Measurements from ENCODE around the gene SIAH3. TPM values are rescaled to one million over a fixed set of nuclear protein-coding genes. Genes with fewer than 3 reads are reported as not detected.

Gene SIAH3
- total RNA-seq, 1 experiment from 2014 or later: not detected

DNA sequence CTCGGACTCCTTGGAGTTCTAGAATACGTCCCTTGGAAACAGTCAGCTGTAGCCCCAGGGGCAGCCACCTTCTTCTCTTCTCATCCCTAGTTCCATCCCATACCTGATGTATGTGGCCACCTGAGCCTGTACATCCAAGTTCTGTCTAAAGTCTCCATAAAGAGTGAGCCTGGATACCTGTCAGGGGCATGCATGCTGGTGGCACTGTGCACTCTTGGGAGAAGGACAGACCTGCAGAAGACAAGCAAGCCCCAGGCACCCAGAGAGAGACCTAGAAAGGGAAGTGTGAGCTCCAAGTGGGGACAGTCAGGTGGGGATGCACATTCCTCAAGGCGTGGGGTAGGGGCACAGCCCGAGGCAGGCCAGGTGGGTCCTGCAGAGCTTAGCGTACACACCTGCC, 21.4 kb downstream of the SIAH3 start:
- Histone ChIP-seq H3K4me1 (ENCODE audit: insufficient read depth, low read length) (peaks cover 6% of the 10 kb centered on the region; the same call in 1 of the 2 replicates), H3K14ac (ENCODE audit: insufficient read depth, low read length) (no peak overlapping the region), H2BK120ac (ENCODE audit: low read depth, low read length, poor library complexity, severe bottlenecking) (no peak overlapping the region), H4K8ac (replicated peaks; ENCODE audit: insufficient read length, low read depth, low read length) (no peak overlapping the region), H3K18ac (ENCODE audit: insufficient read length, low read depth, low read length) (no peak overlapping the region), H2BK12ac (ENCODE audit: insufficient read length, low read depth, low read length) (no peak overlapping the region), H2BK5ac (ENCODE audit: insufficient read length, low read length) (no peak overlapping the region), H3K9me3 (ENCODE audit: control insufficient read depth, low read depth, low read length) (no peaks in the 10 kb centered on the region), H4K91ac (ENCODE audit: insufficient read length, low read depth, low read length) (no peak overlapping the region), H2BK15ac (ENCODE audit: low read depth, low read length) (no peak overlapping the region), H3K79me2 (ENCODE audit: insufficient read depth, low read length) (no peaks in the 10 kb centered on the region; the same call in 1 of the 2 replicates), H3K79me1 (ENCODE audit: insufficient read depth, low read depth, low read length, poor library complexity, severe bottlenecking) (no peaks in the 10 kb centered on the region), H2AFZ (ENCODE audit: low read length) (no peak overlapping the region), H3T11ph (ENCODE audit: low read length) (no peak overlapping the region), H3K9ac (ENCODE audit: extremely low read depth, insufficient read length, low read length) (no peak overlapping the region), H4K20me1 (ENCODE audit: control insufficient read depth, insufficient read depth, insufficient read length) (no peaks in the 10 kb centered on the region), H3K23me2 (ENCODE audit: insufficient read length, low read depth, low read length, poor library complexity, severe bottlenecking) (no peaks in the 10 kb centered on the region), H4K5ac (ENCODE audit: insufficient read length, low read depth, low read length) (no peak overlapping the region), H3K4me2 (ENCODE audit: insufficient read depth, insufficient read length, low read length) (no peak overlapping the region), H3K27ac (ENCODE audit: insufficient read length, low read depth, low read length) (no peak overlapping the region), H3K27me3 (ENCODE audit: insufficient read depth, low read length) (no peaks in the 10 kb centered on the region), H3K4ac (ENCODE audit: low read depth, low read length) (no peak overlapping the region), H2BK20ac (ENCODE audit: low read depth, low read length, poor library complexity, severe bottlenecking) (no peak overlapping the region), H2AK5ac (ENCODE audit: insufficient read length, low read length) (no peak overlapping the region), H3K56ac (ENCODE audit: insufficient read length, low read depth, low read length) (no peak overlapping the region), H3K23ac (ENCODE audit: insufficient read length, low read depth, low read length) (no peak overlapping the region)
- peak overlapping the region in 1 of 3 experiments; percentile 29; a peak in 1 of 7 replicates for H3K27ac Mint-ChIP-seq
- WGBS (ENCODE audit: extremely low coverage, insufficient read length, low lambda C conversion rate): no CpG with 5 or more reads among the region's 5 CpGs
- H3K4me1 Mint-ChIP-seq: peaks cover 31 to 37% of the 10 kb centered on the region in 2 experiments
- H3K9me3 Mint-ChIP-seq: no peaks in the 10 kb centered on the region
- no peak for TF ChIP-seq CTCF (conservative IDR thresholded peaks at IDR 0.05)
- no peak overlapping the region for H3K4me3 Mint-ChIP-seq
- DNase-seq: no peak
- peaks cover 4% of the 10 kb centered on the region for H3K27me3 Mint-ChIP-seq (ENCODE audit: low read depth)
- no peaks in the 10 kb centered on the region for H3K36me3 Mint-ChIP-seq (ENCODE audit: insufficient read depth in 1 of 3, low read depth in 3 of 3)
